HG03521 (cell line): ENCODE data around the gene TGFB1.
"Not testable (repeated sequence)": the region's sequence is repeated elsewhere in the genome, so short reads cannot be mapped to it uniquely, and the experiment has no call there.

ENCODE experiments used
- ATAC-seq: cut with Tn5 transposase; IDR thresholded peaks from one replicate; pipeline ENCODE4 v1.9.1; 2021; ENCODE audit warnings: mild to moderate bottlenecking, moderate library complexity; ENCODE audit not compliant: unreplicated experiment

Gene TGFB1

GRCh38 chr19:41353466-41354342, at the start of gene TGFB1:
TSS of gene TGFB1 (minus strand) at chr19:41353922. CDS start at chr19:41353044, 878 bp downstream.
- ATAC-seq = peak; percentile 42

DNA sequence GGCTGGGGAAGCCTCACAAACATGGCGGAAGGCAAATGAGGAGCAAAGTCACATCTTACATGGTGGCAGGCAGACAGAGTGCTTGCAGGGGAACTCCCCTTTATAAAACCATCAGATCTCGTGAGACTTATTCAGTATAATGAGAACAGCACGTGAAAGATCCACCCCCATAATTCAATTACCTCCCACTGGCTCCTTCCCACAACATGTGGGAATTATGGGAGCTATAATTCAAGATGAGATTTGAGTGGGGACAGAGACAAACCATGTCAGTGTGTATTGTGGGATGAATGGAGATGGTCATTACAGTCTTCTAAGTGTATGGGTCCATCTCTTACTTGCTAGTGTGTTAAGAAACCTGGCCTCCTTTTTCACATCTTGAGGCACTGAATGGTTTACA, 48.3 kb upstream of the TGFB1 start:
- no peak for ATAC-seq

DNA sequence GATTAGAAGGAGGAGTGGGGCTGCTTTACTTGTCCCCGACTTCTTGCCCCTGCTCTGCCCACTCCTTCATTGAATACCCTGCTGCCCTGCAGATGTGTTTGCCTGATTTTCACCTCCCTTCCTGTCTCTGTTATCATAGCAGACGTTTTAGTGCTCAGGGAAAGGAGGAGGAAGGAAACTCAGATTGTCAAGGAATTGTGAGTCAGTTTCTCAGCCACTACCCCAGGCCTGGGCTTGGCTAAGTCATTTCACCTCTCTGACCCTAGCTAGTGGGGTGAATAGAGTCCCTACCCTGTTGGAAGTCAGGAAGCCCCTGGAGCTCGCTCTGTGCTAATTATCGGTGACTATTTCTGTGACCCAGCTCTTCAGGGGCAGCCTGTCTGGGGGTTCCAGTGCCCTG, 47.8 kb upstream of the TGFB1 start:
- ATAC-seq = no peak

GRCh38 chr19:41399525-41399924, 45.8 kb upstream of the TGFB1 start:
- ATAC-seq = no peak

DNA sequence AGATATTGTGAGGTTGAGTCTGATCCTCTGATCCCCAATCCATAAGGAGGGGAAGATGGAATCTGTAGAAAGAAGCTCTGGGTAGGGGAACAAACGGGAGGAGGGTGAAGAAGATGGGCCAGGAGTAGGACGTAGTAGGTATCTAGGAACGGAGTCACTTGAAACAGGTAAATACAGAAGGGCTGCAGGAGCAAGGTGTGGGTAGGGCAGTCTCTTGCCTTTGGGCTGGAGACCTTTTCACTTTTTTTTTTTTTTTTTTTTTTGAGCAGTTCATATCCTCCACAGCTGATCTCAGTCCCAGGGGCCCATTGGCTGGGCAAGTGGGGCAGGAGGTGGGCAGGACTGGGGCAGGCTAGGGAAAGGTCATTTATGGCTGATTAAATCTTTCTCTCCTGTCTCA, 45.4 kb upstream of the TGFB1 start:
- ATAC-seq = no peak

DNA sequence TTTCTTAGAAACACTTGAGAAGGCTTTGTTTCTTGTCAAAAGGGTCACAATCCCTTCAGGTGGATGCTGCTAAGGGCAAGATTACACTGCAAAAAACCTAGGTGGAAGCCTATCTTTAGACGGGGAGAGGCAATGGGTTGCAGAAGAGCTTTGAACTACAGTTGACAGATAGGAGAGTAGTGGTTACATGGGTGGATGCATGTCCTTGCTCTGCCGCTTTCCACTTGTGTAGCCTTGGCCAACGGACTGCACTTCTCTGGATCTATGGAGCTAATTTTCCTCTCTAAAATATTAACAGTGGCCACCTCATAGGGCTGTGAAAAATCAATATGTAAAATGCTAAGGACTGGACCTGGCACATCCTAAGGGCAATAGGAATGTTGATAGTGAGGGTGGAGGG, 44.9 kb upstream of the TGFB1 start:
- ATAC-seq = no peak

DNA sequence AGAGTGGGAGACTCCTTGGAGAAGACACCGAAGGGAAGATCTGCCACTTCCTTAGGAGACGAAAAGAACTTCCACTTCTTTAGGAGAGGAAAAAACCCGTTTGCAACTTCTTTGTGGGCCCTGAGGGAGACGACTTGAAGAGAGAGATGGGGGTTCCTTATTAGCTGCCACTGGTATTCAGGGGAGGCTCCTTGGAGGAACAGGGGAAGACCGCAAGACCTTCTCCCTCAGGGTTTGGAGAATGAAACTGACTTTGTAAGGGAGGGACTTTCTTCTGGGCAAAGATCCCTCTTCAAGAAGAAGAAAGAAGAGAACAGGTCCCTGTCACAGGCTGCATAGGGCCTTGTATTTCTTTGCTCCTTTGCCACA, 44.3 kb upstream of the TGFB1 start:
- no peak for ATAC-seq

- peak; percentile 94 for ATAC-seq
Observed at GRCh38 chr19:41397086-41398049, 43.6 kb upstream of the TGFB1 start, which contains the start of the genes BCKDHA and EXOSC5. TSS of gene BCKDHA (plus strand) at chr19:41397818. CDS start at chr19:41397828, 10 bp downstream. TSS of gene EXOSC5 (minus strand) at chr19:41397359. CDS start at chr19:41397328, 31 bp downstream.

DNA sequence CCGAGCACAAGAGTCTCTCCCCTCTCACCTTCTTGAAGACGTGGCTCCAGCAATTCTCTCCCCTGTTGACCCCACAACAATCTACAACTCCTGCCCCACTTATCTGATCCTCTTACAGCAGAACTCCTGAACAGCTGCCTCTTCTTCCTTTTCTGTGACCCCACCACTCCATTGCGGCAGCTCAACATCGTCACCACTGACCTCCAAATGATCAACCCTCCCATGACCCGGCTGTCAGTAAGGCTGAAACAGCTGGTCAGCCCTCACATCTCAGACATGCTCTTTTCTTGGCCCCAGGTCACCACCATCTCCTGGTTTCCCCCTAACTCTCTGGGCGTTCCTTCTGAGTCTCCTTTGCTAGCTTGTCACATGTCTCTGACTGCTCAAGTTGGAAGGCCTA, 41.6 kb upstream of the TGFB1 start:
- ATAC-seq = no peak

DNA sequence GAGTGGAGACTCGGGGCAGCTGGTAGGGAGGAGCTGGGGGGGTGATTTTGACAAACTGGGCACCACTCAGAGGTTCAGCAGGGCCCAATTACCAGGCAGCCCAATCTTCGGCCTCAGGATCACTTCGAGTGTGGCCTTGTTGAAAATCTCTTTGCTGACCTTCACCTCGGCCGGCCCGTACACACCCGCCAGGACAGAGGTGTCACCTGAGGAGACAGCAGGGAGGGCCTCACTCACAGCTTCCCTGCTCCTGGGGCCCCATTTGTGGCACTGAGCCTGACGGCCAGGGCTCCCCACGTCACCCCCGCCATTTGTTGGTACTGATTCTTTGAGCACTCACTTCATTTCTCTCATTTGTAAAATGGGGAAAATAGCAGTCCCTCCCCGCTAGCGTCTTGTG, 39.1 kb upstream of the TGFB1 start:
- no peak for ATAC-seq

DNA sequence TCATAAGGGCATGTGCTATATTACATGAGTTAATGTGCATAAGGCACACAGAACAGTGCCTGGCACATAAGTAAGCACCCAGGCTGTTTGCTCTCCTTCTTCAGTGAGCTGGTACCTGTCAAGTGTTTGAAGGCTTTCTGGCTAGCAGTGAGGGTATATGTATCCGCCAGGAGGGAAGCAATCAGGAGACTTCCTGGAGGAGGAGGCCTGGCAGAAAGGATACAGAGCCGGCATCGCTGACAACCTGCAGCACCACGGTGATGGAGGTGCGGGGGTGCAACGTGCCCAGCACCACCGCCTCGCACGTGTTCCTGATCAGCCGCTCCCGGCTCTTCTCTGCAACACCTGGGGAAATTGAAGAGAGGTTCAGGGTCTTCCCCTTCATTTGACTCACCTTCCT, 37.9 kb upstream of the TGFB1 start:
- ATAC-seq = no peak

DNA sequence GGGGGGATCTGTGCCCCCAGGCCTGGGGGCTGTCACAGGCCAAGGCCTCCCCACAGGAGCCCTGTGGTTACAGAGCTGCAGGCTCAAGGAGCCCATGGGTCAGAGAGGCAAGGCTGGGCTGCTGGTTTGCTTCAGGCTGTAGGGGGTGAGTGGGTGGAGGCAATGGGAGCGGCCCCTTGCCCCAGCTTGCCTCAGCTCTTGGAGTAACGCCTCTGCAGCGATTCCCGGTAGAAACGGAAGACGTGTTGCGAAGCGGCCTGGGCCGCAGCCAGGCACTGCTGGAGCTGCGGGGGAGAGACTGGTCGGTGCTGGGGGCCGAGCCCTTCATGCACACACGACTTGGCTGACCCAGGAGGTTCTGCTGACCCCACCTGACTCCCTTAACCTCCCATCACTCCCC, 32.7 kb upstream of the TGFB1 start:
- no peak for ATAC-seq

- ATAC-seq = no peak
Observed at GRCh38 chr19:41384351-41384750, 30.6 kb upstream of the TGFB1 start.

- not testable (repeated sequence) for ATAC-seq
Observed at GRCh38 chr19:41381536-41381935, 27.8 kb upstream of the TGFB1 start.

GRCh38 chr19:41377977-41378709, 24.4 kb upstream of the TGFB1 start:
- ATAC-seq = no peak

GRCh38 chr19:41376998-41377365, 23.3 kb upstream of the TGFB1 start:
- no peak for ATAC-seq

DNA sequence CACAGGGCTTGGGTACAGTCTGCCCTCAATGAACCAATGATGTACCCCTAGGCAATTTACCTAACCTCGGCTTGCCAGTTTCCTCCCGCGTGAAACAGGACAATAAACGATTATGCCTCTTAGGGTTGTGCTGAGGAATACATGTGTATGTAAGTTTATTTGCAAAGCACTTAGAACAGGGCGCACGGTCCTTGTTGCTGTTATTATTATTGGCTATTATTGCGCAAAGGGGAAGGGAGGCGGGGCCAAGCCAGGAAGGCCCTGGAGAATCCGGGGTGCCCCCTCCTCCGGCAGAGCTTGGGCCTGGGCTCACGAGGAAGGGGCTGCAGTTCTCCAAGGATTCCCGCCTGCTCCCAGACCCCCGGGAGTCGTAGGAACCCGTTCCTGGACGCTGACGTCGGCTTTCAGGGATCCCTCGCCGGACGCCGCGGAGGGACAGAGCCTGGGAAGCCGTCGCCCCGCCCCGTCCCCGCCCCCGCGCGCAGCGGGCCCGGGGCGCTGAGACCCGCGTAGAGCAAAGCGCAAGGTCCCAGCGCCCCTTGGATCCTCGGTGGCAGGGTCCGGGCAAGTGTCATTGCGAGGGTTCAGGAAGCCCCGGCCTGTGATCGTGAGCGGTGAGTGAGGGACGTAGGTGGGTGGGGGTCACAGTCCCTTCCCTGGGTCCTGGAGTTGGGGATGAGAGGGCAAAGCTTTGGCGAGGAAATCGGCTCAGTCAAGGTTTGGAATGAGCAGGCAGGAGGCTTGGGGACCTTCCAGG, 22.7 kb upstream of the TGFB1 start, which contains the start of gene TMEM91:
TSS of gene TMEM91 (plus strand) at position 293 of the 757 bp plus-strand sequence. CDS start 1,777 bp downstream, outside the sequence.
- no peak for ATAC-seq

DNA sequence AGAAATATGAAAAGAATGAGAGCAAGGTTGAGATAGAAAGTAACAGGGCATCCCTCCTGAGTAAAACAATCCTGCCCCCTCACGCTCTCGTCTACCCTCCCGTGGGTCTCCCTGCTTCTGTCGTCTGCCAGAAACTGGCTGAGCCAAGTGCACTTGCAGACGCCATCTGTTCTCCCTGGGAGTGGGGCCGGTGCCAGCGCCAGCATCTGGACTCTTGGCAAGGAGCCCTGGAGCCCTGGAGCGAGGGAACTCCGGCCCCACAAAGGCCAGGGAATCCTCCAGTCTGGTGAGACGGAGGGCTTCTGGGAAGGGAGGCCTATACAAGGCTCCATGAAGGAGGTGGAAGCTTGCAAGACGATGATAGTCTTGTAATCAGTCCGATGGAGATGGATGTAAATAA, 20.3 kb upstream of the TGFB1 start:
- no peak for ATAC-seq

GRCh38 chr19:41372501-41372900, 18.8 kb upstream of the TGFB1 start:
- no peak for ATAC-seq

DNA sequence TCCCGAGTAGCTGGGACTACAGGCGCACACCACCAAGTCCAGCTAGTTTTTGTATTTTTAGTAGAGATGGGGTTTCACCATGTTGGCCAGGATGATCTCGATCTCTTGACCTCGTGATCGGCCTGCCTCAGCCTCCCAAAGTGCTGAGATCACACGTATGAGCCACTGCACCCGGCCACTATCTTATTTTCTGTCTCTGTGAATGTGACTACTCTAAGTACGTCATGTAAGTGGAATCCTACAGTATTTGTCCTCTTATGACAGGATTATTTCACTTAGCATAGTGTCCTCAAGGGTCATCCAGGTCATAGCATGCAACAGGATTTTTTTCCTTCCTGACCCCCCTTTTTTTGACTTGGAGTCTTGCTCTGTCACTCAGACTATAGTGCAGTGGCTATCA, 17.8 kb upstream of the TGFB1 start:
- ATAC-seq = no peak
